Bronchial epithelial cell (primary cell): ENCODE data around the gene FHL5. TPM values are rescaled to one million over a fixed set of nuclear protein-coding genes. Genes with fewer than 3 reads are reported as not detected.
A peak's percentile ranks its signal among the peaks of the same experiment; 100 is the strongest.
"Not testable (repeated sequence)": the region's sequence is repeated elsewhere in the genome, so short reads cannot be mapped to it uniquely, and the experiment has no call there.

ENCODE experiments used
- DNase-seq: peaks from one replicate; pipeline ENCODE4 v3.0.0-alpha.2; 2010; ENCODE audit warnings: low read depth
- FAIRE-seq: peaks from 2 replicates; lab custom pipeline; 2011; peaks lifted over from hg19 to GRCh38; lab: Jason Lieb, UNC
- H3K27me3 ChIP-seq: 2 replicates; pipeline ENCODE4 v1.5.1; 2011; ENCODE audit warnings: low read length; ENCODE audit not compliant: control insufficient read depth, insufficient read depth
- H3K36me3 ChIP-seq: 2 replicates; pipeline ENCODE4 v1.5.1; 2011; ENCODE audit warnings: low read length; ENCODE audit not compliant: control insufficient read depth, insufficient read depth
- H3K4me3 ChIP-seq: 2 replicates; pipeline ENCODE4 v1.5.1; 2011; ENCODE audit warnings: mild to moderate bottlenecking, low read depth, low read length, control low read depth
- total RNA-seq: library from RNA; depleted of rRNA; stranded (reverse); fragments of >200 nt; gene quantifications from 2 replicates; pipeline ENCODE4 v1.2.1, GENCODE V29; 2014
- TF ChIP-seq, protein P1 (sequence below): IDR thresholded peaks from 2 replicates; pipeline ENCODE4 v1.5.1; 2011; ENCODE audit warnings: mild to moderate bottlenecking, moderate library complexity, low read length, control low read depth, inconsistent platforms; ENCODE audit not compliant: insufficient read depth, severe bottlenecking

The FHL5 gene
- total RNA-seq, 1 donor from 2014 or later, result not detected

DNA sequence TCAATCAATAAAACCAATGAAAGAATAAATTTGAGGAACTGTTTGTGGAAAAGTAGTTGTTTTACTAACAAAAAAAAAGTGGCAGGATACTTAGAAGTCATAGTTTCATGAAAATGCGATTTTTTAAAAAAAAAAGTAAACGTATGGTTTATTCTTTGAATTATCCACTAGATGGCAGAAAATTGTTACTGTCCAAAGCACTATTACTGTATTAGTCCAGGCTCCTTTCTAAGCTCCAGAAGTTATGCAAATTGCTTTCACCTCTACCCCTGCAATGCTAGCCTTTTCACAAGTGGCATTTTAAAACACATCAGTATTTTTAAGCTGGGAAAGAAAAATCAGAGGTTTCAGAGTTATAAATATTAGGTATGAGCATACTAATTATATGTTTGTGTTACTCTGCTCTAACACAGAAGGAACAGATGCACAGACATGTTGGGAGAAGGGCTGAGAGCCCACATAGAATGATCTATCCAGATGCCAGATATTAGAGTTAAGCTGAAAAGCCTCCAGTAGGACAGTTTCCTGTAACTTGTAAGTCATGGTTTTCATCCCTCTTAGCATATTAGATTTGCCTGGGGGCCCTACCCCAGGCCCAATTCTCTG, 63.9 kb downstream of the FHL5 start:
- Histone ChIP-seq H3K36me3 (no peaks in the 10 kb centered on the region), H3K27me3 (no peaks in the 10 kb centered on the region), H3K4me3 (no peak overlapping the region)
- TF ChIP-seq, protein P1, sequence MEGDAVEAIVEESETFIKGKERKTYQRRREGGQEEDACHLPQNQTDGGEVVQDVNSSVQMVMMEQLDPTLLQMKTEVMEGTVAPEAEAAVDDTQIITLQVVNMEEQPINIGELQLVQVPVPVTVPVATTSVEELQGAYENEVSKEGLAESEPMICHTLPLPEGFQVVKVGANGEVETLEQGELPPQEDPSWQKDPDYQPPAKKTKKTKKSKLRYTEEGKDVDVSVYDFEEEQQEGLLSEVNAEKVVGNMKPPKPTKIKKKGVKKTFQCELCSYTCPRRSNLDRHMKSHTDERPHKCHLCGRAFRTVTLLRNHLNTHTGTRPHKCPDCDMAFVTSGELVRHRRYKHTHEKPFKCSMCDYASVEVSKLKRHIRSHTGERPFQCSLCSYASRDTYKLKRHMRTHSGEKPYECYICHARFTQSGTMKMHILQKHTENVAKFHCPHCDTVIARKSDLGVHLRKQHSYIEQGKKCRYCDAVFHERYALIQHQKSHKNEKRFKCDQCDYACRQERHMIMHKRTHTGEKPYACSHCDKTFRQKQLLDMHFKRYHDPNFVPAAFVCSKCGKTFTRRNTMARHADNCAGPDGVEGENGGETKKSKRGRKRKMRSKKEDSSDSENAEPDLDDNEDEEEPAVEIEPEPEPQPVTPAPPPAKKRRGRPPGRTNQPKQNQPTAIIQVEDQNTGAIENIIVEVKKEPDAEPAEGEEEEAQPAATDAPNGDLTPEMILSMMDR, result peak; percentile 20
- DNase-seq (peak; percentile 41), FAIRE-seq (no peak)

DNA sequence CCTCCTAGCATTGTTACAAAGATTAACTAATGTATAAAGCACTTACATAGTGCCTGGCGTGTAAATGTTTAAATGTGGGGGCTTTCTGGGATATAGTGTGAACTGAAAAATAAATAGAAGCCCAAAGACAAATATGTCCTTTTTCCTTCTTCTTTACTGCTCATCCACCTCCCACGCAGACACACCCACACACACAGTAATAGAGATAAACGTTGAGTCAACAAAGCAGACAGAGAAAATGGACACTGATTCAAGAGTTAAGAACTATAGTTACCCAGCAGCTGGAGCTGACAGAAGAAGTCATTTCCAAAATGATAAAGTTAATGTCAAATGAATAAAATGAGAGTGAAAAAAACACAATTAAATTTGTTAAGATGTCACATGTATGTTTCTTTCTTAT, 68.3 kb downstream of the FHL5 start:
- Histone ChIP-seq H3K36me3 (no peaks in the 10 kb centered on the region), H3K27me3 (no peaks in the 10 kb centered on the region), H3K4me3 (no peak overlapping the region)
- FAIRE-seq, result no peak
- TF ChIP-seq, protein P1, result no peak
- peak; percentile 35 for DNase-seq

DNA sequence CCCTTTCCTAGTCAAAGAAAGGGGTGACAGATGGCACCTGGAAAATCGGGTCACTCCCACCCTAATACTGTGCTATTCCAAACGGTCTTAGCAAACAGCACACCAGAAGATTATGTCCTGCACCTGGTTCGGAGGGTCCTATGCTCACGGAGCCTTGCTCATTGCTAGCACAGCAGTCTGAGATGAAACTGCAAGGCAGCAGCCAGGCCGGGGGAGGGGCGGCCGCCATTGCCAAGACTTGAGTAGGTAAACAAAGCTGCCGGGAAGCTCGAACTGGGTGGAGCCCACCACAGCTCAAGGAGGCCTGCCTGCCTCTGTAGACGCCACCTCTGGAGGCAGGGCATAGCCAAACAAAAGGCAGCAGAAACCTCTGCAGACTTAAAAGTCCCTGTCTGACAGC, 75.1 kb downstream of the FHL5 start:
- not testable (repeated sequence) for FAIRE-seq, H3K36me3 ChIP-seq, H3K27me3 ChIP-seq, DNase-seq, H3K4me3 ChIP-seq

DNA sequence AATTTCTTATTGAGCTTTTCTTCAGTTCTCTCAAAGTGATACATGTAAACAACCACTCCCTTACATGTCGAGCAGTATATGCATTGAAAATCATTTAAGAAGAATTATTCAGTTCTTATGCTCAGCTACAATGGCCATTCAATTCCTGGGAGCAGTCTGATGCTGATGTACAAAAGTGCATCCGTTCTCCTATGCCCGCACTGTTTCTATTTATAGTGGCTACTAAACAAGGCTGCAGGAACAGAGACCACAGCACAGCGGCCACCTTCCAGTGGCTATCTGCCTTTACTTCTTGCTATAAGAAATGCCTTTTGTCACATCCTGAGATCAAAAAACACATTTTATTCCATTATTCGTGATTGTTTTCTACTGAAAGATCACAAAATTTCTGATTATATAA, 82.2 kb downstream of the FHL5 start:
- H3K36me3 ChIP-seq, result no peaks in the 10 kb centered on the region
- H3K27me3 ChIP-seq, result no peaks in the 10 kb centered on the region
- no peak overlapping the region for H3K4me3 ChIP-seq
- FAIRE-seq (no peak), DNase-seq (no peak)
- TF ChIP-seq, protein P1, result no peak

DNA sequence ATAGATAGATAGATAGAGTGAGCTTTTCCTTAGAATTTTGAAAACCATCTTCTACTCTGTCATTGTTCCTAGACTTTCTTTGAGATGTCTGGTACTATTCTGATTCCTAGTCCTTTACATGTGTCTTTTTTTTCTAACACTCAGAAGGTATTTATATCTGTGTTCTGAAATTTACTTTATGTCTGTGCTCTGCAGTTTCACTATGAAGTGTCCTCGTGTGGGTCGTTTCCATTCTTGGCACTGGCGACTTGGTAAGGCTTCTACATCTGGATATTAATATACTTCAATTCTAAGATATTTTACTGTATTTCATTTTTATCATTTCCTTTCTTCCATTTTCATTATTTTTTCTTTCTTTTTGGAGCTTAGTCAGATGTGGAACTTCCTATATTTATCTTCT, 87.0 kb downstream of the FHL5 start:
- Histone ChIP-seq H3K4me3 (no peak overlapping the region), H3K27me3 (no peaks in the 10 kb centered on the region), H3K36me3 (no peaks in the 10 kb centered on the region)
- TF ChIP-seq, protein P1, result no peak
- no peak for DNase-seq
- no peak for FAIRE-seq

DNA sequence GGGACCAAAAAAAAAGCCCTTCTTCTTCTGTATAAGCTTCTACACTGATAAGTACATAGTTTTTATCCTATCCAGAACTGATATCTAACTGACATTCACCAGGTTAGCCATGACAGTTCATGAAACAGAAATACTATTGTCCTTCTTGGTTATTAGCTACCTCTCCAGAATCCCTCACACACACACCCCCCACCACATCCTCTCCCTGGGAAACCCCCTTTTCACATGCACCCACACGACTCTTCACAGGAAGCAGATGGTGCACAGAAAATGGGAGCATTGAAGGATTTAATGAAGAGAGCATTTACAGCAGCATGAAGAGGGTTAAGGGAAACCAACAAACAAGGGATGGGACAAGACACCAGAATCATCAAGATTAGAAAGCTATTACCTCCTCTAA, 88.9 kb downstream of the FHL5 start:
- FAIRE-seq (no peak), DNase-seq (no peak)
- H3K27me3 ChIP-seq, result no peaks in the 10 kb centered on the region
- TF ChIP-seq, protein P1, result no peak
- H3K36me3 ChIP-seq, result no peaks in the 10 kb centered on the region
- no peak overlapping the region for H3K4me3 ChIP-seq
